Upper lobe of left lung (tissue), 4 donors: ENCODE results near the gene WSCD2.
A peak's percentile ranks its signal among the peaks of the same experiment; 100 is the strongest.

ENCODE experiments used
- POLR2A ChIP-seq, 4 donors: fragments of 450-650 bp; IDR thresholded peaks; one replicate each; pipeline ENCODE4 v1.5.1; 2016 to 2017; ENCODE audit warnings: antibody characterized with exemption in 4 of 4, mild to moderate bottlenecking in 2 of 4
- POLR2AphosphoS5 ChIP-seq, 2 donors: sonication (generic); formaldehyde crosslinking; IDR thresholded peaks; one replicate each; pipeline ENCODE4 v1.5.1; 2017; ENCODE audit warnings: antibody characterized with exemption in 2 of 2
- TF ChIP-seq, protein P1 (sequence below), 6 experiments: fragments of 450-650 bp in 4 of 6; fragments of 200-600 bp in 2 of 6; sonication (generic) in 2 of 6; IDR thresholded peaks; one replicate each; pipeline ENCODE4 v1.5.1; 2016 to 2019; ENCODE audit warnings: antibody characterized with exemption in 6 of 6

DNA sequence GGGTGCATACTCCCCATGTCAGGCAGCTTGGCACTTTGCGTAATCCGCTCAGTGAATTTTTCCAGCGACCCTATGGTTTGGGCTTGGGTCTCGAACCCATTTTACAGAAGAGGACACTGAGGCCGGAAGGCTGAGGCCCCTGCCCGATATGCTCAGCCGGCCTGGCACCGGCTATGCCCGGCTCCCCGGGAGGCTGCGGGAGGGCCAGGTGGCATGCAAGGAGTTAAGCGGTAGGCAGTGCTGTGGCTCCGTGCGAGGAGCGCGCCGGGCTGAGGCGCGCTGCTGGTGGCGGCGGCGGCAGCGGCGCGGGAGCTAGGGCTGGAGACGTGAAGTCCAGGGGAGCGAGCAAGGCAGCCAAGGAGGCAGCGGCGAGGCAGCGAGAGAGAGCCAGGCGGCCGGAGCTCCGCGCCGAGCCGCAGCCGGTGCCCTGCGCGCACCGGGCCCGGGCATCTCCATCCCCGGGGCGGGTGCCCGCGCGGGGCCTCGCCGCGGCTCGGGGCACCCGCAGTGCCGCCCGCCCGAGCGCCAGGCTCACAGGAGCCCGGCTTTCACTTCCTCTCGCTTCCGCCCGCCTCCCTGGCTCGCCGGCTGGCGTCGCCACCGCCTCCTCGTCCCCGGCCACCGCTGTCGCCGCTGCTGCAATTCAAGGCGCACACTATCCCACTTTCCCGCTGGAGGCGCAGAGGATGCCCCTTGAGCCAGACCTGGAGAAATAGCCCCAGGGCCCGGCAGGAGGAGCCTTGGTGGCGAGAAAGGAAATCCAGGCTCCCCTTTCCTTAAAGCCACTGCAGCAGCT, at the start of gene WSCD2:
- TF ChIP-seq, protein P1, sequence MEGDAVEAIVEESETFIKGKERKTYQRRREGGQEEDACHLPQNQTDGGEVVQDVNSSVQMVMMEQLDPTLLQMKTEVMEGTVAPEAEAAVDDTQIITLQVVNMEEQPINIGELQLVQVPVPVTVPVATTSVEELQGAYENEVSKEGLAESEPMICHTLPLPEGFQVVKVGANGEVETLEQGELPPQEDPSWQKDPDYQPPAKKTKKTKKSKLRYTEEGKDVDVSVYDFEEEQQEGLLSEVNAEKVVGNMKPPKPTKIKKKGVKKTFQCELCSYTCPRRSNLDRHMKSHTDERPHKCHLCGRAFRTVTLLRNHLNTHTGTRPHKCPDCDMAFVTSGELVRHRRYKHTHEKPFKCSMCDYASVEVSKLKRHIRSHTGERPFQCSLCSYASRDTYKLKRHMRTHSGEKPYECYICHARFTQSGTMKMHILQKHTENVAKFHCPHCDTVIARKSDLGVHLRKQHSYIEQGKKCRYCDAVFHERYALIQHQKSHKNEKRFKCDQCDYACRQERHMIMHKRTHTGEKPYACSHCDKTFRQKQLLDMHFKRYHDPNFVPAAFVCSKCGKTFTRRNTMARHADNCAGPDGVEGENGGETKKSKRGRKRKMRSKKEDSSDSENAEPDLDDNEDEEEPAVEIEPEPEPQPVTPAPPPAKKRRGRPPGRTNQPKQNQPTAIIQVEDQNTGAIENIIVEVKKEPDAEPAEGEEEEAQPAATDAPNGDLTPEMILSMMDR (IDR thresholded peaks at IDR 0.05) = peak in 1 of 6 experiments; percentile 38
- TF ChIP-seq POLR2A (IDR thresholded peaks at IDR 0.05) = no peak
- TF ChIP-seq POLR2AphosphoS5 (IDR thresholded peaks at IDR 0.05) = no peak
